HepG2 (cell line): Measurements from ENCODE around the gene RRAS2. TPM values are rescaled to one million over a fixed set of nuclear protein-coding genes. Genes with fewer than 3 reads are reported as not detected.

Experiments used
- SOX6 ChIP-seq, 2 experiments: fragments of 450-650 bp in 1 of 2; sonication (generic) in 1 of 2; formaldehyde crosslinking in 1 of 2; IDR thresholded peaks; 2 replicates each; pipeline versions ENCODE4 v1.4.0 to v1.6.1; 2017 to 2020; ENCODE audit warnings: antibody characterized with exemption in 1 of 2, mild to moderate bottlenecking in 1 of 2, missing genetic modification reagents in 1 of 2
- ZKSCAN5 ChIP-seq: sonication (generic); formaldehyde crosslinking; IDR thresholded peaks from 2 replicates; pipeline ENCODE4 v1.5.1; 2020; ENCODE audit warnings: mild to moderate bottlenecking, missing genetic modification reagents
- ZNF136 ChIP-seq: sonication (generic); formaldehyde crosslinking; IDR thresholded peaks from 2 replicates; pipeline ENCODE4 v1.8.1; 2022; ENCODE audit warnings: low read depth, mild to moderate bottlenecking, moderate library complexity, missing genetic modification reagents
- ZNF549 ChIP-seq: sonication (generic); formaldehyde crosslinking; IDR thresholded peaks from 2 replicates; pipeline ENCODE4 v1.5.0; 2020; ENCODE audit warnings: missing genetic modification reagents
- ZNF839 ChIP-seq: sonication (generic); formaldehyde crosslinking; IDR thresholded peaks from 2 replicates; pipeline ENCODE4 v1.4.0; 2020; ENCODE audit warnings: missing genetic modification reagents, mild to moderate bottlenecking, borderline replicate concordance
- polyA plus RNA-seq, 8 experiments: library from polyadenylated mRNA; depleted of rRNA in 3 of 8; stranded (reverse) in 7 of 8; unstranded in 1 of 8; fragments of >200 nt; fragmentation: Illumina TruSeq in 4 of 8; extraction: Trizol in 4 of 8; gene quantifications; 2 replicates each; pipeline versions ENCODE4 v1.2.1 to v1.2.3, GENCODE V29; 2011 to 2016; ENCODE audit warnings: low read depth in 4 of 8, missing spikeins in 1 of 8, mixed read lengths in 1 of 8; ENCODE audit not compliant: insufficient read depth in 1 of 8
- total RNA-seq, 5 experiments: library from RNA; depleted of rRNA; stranded (reverse); fragments of >200 nt; fragmentation: Illumina TruSeq; extraction: Trizol; gene quantifications; 2 replicates each; pipeline ENCODE4 v1.2.3, GENCODE V29; 2016; ENCODE audit warnings: low read depth in 1 of 5
- TF ChIP-seq, protein P1 (sequence below): sonication (generic); formaldehyde crosslinking; IDR thresholded peaks from 2 replicates; pipeline ENCODE4 v1.5.1; 2020; ENCODE audit warnings: mild to moderate bottlenecking, missing genetic modification reagents, borderline replicate concordance
- TF ChIP-seq, protein P2 (sequence below): sonication (generic); formaldehyde crosslinking; IDR thresholded peaks from 2 replicates; pipeline ENCODE4 v1.9.0; 2021; ENCODE audit warnings: mild to moderate bottlenecking, missing genetic modification reagents

RRAS2 gene
- total and polyA plus RNA-seq, 2 of the 13 experiments (the other 11 are each of a cell fraction or from before 2014, with no cell fraction given): 19.0 to 44.1 TPM

DNA sequence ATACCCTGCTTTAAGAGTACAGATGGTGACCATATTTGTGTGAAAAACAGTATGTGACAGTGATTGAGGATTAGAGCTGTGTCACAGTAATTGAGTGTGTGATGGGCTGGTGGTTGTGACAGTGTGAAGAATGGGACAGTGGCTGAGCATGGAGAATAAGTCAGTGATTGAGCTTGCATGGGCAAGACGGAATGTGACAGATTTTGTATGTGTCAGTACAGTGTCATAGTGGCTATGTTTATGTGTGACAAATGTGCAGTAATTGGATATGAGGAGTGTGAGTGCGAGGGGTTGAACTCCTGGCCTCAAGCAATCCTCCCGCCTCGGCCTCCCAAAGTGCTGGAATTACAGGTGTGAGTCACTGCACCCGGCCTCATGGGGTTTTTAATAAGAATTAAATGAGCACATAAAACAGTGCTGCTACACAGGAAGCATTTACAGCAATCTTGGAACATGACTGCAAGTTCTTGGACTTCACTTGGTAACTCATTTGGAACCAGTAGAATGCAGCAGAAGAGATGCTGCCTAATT is 583 bp upstream of the RRAS2 start (continued):
- TF ChIP-seq, protein P1, sequence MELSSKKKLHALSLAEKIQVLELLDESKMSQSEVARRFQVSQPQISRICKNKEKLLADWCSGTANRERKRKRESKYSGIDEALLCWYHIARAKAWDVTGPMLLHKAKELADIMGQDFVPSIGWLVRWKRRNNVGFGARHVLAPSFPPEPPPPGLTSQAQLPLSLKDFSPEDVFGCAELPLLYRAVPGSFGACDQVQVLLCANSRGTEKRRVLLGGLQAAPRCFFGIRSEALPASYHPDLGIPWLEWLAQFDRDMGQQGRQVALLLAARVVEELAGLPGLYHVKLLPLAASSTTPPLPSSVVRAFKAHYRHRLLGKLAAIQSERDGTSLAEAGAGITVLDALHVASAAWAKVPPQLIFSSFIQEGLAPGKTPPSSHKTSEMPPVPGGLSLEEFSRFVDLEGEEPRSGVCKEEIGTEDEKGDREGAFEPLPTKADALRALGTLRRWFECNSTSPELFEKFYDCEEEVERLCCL (CRISPR knock-in tag): no peak
- TF ChIP-seq ZNF136 (CRISPR knock-in tag) (no peak), ZKSCAN5 (CRISPR knock-in tag) (no peak), ZNF839 (CRISPR knock-in tag) (no peak), ZNF549 (CRISPR knock-in tag) (no peak), SOX6 (IDR thresholded peaks at IDR 0.05) (no peak), SOX6 (CRISPR knock-in tag; IDR thresholded peaks at IDR 0.05) (0 out of 2 replicates have a peak, but pooled peaks have one; percentile 7)
- TF ChIP-seq, protein P2, sequence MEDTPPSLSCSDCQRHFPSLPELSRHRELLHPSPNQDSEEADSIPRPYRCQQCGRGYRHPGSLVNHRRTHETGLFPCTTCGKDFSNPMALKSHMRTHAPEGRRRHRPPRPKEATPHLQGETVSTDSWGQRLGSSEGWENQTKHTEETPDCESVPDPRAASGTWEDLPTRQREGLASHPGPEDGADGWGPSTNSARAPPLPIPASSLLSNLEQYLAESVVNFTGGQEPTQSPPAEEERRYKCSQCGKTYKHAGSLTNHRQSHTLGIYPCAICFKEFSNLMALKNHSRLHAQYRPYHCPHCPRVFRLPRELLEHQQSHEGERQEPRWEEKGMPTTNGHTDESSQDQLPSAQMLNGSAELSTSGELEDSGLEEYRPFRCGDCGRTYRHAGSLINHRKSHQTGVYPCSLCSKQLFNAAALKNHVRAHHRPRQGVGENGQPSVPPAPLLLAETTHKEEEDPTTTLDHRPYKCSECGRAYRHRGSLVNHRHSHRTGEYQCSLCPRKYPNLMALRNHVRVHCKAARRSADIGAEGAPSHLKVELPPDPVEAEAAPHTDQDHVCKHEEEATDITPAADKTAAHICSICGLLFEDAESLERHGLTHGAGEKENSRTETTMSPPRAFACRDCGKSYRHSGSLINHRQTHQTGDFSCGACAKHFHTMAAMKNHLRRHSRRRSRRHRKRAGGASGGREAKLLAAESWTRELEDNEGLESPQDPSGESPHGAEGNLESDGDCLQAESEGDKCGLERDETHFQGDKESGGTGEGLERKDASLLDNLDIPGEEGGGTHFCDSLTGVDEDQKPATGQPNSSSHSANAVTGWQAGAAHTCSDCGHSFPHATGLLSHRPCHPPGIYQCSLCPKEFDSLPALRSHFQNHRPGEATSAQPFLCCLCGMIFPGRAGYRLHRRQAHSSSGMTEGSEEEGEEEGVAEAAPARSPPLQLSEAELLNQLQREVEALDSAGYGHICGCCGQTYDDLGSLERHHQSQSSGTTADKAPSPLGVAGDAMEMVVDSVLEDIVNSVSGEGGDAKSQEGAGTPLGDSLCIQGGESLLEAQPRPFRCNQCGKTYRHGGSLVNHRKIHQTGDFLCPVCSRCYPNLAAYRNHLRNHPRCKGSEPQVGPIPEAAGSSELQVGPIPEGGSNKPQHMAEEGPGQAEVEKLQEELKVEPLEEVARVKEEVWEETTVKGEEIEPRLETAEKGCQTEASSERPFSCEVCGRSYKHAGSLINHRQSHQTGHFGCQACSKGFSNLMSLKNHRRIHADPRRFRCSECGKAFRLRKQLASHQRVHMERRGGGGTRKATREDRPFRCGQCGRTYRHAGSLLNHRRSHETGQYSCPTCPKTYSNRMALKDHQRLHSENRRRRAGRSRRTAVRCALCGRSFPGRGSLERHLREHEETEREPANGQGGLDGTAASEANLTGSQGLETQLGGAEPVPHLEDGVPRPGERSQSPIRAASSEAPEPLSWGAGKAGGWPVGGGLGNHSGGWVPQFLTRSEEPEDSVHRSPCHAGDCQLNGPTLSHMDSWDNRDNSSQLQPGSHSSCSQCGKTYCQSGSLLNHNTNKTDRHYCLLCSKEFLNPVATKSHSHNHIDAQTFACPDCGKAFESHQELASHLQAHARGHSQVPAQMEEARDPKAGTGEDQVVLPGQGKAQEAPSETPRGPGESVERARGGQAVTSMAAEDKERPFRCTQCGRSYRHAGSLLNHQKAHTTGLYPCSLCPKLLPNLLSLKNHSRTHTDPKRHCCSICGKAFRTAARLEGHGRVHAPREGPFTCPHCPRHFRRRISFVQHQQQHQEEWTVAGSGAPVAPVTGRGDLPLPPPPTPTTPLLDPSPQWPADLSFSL (CRISPR knock-in tag): no peak
